Skeletal muscle tissue (tissue), 4 donors: ENCODE measurements around the gene SLC6A5. TPM values are rescaled to one million over a fixed set of nuclear protein-coding genes. Genes with fewer than 3 reads are reported as not detected.
"Not testable (repeated sequence)": the region's sequence is repeated elsewhere in the genome, so short reads cannot be mapped to it uniquely, and the experiment has no call there.

Experiments
- H3K27ac ChIP-seq: one replicate; pipeline ENCODE4 v1.7.0; 2013; ENCODE audit warnings: mild to moderate bottlenecking, low read depth, low read length, inconsistent platforms
- H3K27me3 ChIP-seq, 3 donors: one replicate each; pipeline ENCODE4 v1.7.0; 2013; ENCODE audit warnings: low read length in 3 of 3; ENCODE audit not compliant: control insufficient read depth in 3 of 3, insufficient read depth in 3 of 3
- H3K36me3 ChIP-seq, 3 donors: one replicate each; pipeline ENCODE4 v1.7.0; 2013; ENCODE audit warnings: low read length in 3 of 3; ENCODE audit not compliant: control insufficient read depth in 3 of 3, insufficient read depth in 3 of 3
- H3K4me1 ChIP-seq, 3 donors: one replicate each; pipeline ENCODE4 v1.7.0; 2013; ENCODE audit warnings: low read length in 3 of 3, mild to moderate bottlenecking in 3 of 3; ENCODE audit not compliant: control insufficient read depth in 3 of 3, insufficient read depth in 3 of 3
- H3K4me3 ChIP-seq, 3 donors: one replicate each; pipeline ENCODE4 v1.7.0; 2013; ENCODE audit warnings: low read length in 3 of 3
- H3K9ac ChIP-seq, 3 donors: one replicate each; pipeline ENCODE4 v1.7.0; 2013; ENCODE audit warnings: low read length in 3 of 3, mild to moderate bottlenecking in 3 of 3, moderate library complexity in 2 of 3, low read depth in 1 of 3
- H3K9me3 ChIP-seq, 3 donors: one replicate each; pipeline ENCODE4 v1.7.0; 2013; ENCODE audit warnings: low read length in 3 of 3; ENCODE audit not compliant: control insufficient read depth in 3 of 3
- total RNA-seq: library from RNA; depleted of rRNA; stranded (reverse); fragments of >200 nt; gene quantifications from one replicate; pipeline ENCODE4 v1.2.3, GENCODE V29; 2014
- donor health status: Osteomylitis.

The SLC6A5 gene
- total RNA-seq, result not detected

DNA sequence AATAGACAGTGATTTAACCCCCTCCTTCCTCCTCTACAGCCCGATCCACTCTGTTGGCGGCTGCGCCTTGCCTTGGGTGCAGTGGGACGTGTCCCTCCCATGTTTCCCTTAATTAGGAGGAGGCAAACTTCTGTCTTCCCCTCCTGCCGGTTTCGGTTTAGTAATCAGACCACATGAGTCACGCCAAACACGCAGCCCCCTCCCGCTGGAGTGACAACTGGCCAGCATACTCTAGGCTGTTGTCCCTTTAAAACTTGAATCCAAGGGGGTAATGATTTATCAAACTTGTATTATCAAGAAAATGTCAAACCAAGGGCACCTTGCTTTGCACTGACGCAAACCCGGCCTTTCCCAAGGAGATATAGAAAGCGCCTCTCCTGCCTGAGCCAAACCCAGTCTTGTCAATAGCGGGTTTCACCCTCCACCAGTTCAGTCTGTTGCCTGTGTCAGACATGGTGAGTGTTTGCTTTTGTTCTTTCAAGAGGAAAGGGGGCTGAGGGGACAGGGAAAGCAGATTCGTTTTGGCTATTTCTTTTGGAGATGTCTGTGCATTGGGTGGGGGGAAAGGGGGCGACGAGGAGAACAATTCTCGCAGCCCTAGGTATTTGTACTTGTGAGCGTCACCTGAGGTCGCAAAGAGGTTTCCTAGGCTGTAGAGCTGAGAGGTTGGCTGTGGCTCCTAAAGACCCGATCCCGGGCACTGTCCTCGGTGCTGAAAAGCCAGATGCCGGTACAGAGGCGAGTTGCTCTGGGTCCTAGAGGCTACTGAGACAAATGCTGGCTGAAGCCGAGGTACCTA is at the start of gene SLC6A5:
Gene SLC6A5, plus strand, starts transcription at position 388 of the 799 bp plus-strand sequence. Its CDS starts 65 bp downstream, at position 453.
- Histone ChIP-seq H3K9me3 (no peaks in the 10 kb centered on the region), H3K9ac (no peak within 1 kb of the TSS), H3K27me3 (peaks cover 82 to 94% (median 92%) of the 10 kb centered on the region in 3 donors), H3K36me3 (no peaks in the 10 kb centered on the region), H3K27ac (no peak within 1 kb of the TSS), H3K4me1 (peaks cover 2 to 5% (median 5%) of the 10 kb centered on the region in 3 donors), H3K4me3 (no peak within 1 kb of the TSS)

DNA sequence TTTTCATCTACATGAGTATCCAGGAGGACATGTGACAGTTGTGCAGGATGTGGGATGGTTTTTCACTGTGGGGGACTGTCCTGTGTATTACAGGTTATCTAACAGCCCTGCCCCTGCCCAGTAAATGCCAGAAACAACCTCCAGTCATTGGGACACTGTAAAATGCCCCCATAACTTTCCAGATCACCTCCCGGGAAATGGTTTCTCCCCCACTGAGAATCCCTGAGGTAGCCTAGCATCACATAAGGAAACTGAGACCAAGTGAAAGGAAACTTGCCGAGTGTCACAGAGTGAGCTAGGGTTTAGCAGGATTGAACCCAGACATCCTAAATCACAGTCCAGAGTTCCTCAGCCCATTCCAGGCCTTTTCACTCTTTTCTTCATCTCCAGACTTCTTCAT is 48.3 kb upstream of the SLC6A5 start:
- H3K9me3 ChIP-seq, result no peaks in the 10 kb centered on the region
- no peak overlapping the region for H3K27ac ChIP-seq
- no peaks in the 10 kb centered on the region for H3K27me3 ChIP-seq
- no peak overlapping the region for H3K9ac ChIP-seq
- no peak overlapping the region for H3K4me3 ChIP-seq
- no peaks in the 10 kb centered on the region for H3K4me1 ChIP-seq
- no peaks in the 10 kb centered on the region for H3K36me3 ChIP-seq

DNA sequence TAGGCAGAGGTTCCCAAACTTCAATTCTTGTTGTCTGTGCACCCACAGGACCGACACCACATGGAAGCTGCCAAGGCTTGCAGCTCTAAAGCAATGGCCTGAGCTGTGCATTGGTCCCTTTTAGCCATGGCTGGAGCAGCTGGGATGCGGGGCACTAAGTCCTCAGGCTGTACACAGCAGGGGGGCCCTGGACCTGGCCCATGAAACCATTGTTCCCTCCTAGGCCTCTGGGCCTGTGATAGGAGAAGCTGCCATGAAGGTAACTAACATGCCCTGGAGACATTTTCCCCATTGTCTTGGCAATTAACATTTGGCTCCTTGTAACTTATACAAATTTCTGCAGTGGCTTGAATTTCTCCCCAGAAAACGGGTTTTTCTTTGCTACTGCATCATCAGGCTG is 43.6 kb upstream of the SLC6A5 start:
- H3K36me3 ChIP-seq, result no peaks in the 10 kb centered on the region
- H3K27me3 ChIP-seq, result no peaks in the 10 kb centered on the region
- no peak overlapping the region for H3K27ac ChIP-seq
- H3K9ac ChIP-seq, result no peak overlapping the region
- H3K4me1 ChIP-seq, result no peaks in the 10 kb centered on the region
- H3K9me3 ChIP-seq, result no peaks in the 10 kb centered on the region
- no peak overlapping the region for H3K4me3 ChIP-seq

DNA sequence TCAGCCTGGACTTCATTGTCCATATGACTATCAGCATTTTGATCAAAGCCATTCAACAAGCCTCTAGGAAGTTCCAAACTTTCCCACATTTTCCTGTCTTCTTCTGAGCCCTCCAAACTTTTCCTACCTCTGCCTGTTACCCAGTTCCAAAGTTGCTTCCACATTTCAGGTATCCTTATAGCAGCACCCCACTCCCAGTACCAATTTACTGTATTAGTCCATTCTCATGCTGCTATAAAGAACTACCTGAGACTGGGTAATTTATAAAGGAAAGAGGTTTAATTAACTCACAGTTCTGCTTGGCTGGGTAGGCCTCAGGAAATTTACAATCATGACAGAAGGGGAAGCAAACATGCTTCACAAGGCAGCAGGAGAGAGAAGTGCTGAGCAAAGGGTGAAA is 43.0 kb upstream of the SLC6A5 start:
- not testable (repeated sequence) for H3K4me3 ChIP-seq, H3K36me3 ChIP-seq, H3K9me3 ChIP-seq, H3K4me1 ChIP-seq, H3K27me3 ChIP-seq, H3K9ac ChIP-seq, H3K27ac ChIP-seq

DNA sequence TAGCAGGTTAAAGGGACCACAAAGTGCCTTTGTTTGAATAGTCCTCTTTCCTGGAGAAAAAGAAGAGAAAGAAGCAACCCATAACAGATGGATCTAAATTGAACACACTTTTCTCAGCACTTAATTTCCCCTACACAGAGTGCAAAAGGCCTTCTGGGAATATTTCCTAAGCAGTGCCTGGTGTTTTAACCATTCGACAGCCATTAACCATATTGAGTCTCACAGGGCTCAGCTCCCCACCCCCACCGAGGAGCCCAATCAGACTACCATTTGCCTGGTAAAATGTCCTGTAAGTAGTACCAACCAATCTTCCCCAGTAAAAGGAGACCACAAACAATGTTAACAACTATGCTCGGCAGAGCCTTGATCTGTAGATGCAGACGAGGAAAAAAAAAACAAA is 40.7 kb upstream of the SLC6A5 start:
- Histone ChIP-seq H3K27ac (no peak overlapping the region), H3K36me3 (no peaks in the 10 kb centered on the region), H3K4me1 (peaks cover 0 to 4% (median 0%) of the 10 kb centered on the region in 3 donors), H3K27me3 (no peaks in the 10 kb centered on the region), H3K4me3 (no peak overlapping the region), H3K9me3 (no peaks in the 10 kb centered on the region), H3K9ac (no peak overlapping the region)

DNA sequence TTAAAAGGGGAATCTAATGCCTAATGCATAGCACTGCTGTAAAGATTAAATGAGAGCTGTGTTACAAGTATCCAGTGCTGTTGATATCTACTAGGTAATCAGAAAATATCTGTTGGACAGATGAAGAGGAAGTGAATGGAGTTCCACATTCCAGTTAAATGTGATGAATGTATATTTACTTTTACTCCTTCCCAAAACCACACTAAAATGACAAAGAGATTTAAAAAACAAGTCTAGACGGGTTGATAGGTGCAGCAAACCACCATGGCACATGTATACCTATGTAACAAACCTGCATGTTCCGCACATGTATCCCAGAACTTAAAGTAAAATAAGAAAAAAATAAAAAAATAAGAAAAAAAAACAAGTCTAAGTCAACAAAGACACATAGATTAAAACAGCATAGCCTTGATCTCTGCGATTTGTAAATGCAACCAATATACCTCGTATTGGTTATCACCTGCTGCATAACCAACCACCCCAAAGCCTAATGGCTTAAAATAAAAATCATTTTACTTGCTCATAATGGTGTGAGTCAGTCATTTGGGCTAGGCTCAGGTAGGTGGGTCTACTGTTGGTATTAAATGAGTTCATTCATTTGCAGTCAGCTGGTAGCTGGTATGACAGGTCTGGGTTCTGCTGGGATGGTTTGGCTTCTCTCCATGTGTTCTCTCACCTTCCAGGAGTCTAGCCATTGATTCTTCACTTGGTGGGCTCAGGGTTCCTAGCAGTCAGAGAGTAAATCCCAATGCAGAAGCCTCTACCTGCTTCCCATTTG is 39.7 kb upstream of the SLC6A5 start:
- H3K9ac ChIP-seq, result no peak overlapping the region
- H3K9me3 ChIP-seq, result no peaks in the 10 kb centered on the region
- no peaks in the 10 kb centered on the region for H3K27me3 ChIP-seq
- no peak overlapping the region for H3K4me3 ChIP-seq
- no peaks in the 10 kb centered on the region for H3K36me3 ChIP-seq
- peaks cover 0 to 4% (median 0%) of the 10 kb centered on the region in 3 donors for H3K4me1 ChIP-seq
- no peak overlapping the region for H3K27ac ChIP-seq

DNA sequence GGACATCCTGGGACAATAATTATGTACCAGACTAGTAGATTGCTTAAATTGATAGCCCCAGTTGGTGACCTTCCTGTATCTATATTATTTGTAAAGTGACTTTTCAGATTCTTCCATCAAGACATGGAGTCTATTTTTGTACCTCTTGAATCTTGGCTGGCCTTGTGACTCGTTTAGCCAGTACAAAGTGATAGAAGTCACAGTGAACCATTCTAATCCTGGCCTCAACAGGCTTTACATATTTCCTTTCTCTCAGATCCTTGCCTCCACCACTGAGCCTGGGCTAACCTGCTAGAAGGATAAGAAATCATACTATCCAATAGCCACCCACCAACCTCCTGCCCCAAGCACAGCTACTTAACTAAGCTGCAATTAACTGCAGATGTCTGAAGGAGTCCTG is 37.5 kb upstream of the SLC6A5 start:
- Histone ChIP-seq H3K9ac (no peak overlapping the region), H3K4me3 (peak overlapping the region in 1 of 3 donors; percentile 24), H3K27me3 (no peaks in the 10 kb centered on the region), H3K9me3 (no peaks in the 10 kb centered on the region), H3K27ac (no peak overlapping the region), H3K36me3 (no peaks in the 10 kb centered on the region), H3K4me1 (peaks cover 0 to 10% (median 0%) of the 10 kb centered on the region in 3 donors)

DNA sequence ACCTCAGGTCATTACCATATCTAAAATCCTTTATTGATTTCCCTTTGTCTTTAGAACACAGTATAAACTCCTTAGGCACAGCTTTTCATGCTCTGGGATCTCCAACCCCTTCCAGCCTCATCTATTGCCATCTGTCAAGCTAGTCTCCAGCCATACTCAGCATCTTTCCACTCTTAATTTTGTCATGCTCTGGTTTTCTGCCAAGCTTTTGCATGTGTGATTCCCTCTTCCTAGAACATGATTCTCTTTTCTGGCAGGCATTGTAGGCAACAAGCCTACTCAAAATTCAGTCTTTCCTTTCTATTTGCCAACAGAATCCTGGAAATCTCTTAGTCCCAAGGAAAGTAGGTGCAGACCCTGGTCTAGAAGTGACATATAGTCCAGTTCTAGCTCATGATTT is 35.5 kb upstream of the SLC6A5 start:
- Histone ChIP-seq H3K4me1 (peaks cover 0 to 15% (median 0%) of the 10 kb centered on the region in 3 donors), H3K27ac (no peak overlapping the region), H3K9me3 (no peaks in the 10 kb centered on the region), H3K27me3 (no peaks in the 10 kb centered on the region), H3K4me3 (no peak overlapping the region), H3K9ac (no peak overlapping the region), H3K36me3 (no peaks in the 10 kb centered on the region)

DNA sequence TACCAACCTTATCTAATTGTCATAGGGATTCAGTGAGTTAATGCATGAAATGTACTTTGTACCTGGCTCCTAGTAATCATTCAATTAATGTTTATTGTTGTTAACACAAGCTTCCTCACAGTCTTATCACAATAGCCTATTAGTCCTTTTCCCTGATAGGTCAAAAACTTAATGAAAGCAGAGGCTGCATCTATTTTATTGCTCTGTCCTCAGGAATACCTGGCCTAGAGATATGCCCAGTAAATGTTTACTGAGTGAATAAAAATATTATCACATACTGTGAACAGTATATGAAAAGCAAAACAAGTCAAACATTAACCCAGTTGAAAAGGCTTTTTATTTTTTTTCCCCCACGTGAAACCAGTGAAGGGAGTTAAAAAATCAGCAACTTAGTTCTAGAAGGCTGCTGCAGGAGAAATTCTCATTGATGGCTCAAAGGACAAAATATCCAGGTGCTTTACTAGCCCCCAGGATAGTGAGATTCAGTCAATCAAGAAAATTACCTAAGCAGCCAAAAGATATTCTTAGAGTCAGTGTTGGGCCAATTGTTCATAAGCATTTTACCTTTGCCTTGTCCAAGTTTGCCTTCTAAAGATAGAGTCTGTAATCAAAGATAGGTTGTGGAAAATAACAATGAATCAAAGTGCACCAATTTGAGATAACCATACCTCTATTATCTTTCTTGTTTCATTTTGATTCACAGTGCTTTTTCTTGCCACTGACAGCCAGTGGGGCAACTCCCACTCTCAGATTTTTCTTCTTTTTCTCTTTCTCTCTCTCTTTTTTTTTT is 34.4 kb upstream of the SLC6A5 start:
- no peaks in the 10 kb centered on the region for H3K9me3 ChIP-seq
- H3K27me3 ChIP-seq, result no peaks in the 10 kb centered on the region
- no peak overlapping the region for H3K27ac ChIP-seq

More for the DNA sequence above, 34.4 kb upstream of the SLC6A5 start:
- Histone ChIP-seq H3K36me3 (no peaks in the 10 kb centered on the region), H3K4me1 (peaks cover 0 to 15% (median 0%) of the 10 kb centered on the region in 3 donors), H3K9ac (no peak overlapping the region), H3K4me3 (no peak overlapping the region)
